ENCODE measurements around the gene CHN2. TPM values are rescaled to one million over a fixed set of nuclear protein-coding genes. Genes with fewer than 3 reads are reported as not detected.

Gene CHN2
- total RNA-seq, 1 experiment from 2014 or later = 2.1 TPM

- ChIA-PET POLR2A (no interaction called here), CTCF (interaction anchor here (0.5 to 2.5 kb wide), 28 partner anchors 8 to 268 kb away, joined by 3 to 15 read pairs (median 4); no protein-coding TSS in a partner anchor), RAD21 (ENCODE audit: low non-redundant PET in 1 of 2, low total read pairs in 2 of 2, uncharacterized antibody in 2 of 2, unreplicated experiment in 2 of 2) (interaction anchor here (0.7 to 1.2 kb wide), 4 partner anchors 51 to 219 kb away, joined by 3 to 5 read pairs (median 4); no protein-coding TSS in a partner anchor)
- intact Hi-C loops (cut with micrococcal nuclease) = loop anchor here (1.0 to 10.0 kb wide), 3 partner anchors 155 to 267 kb away; no protein-coding TSS in a partner anchor
- no peak overlapping the region for H3K9ac ChIP-seq (ENCODE audit: low read length)
- BruUV-seq (replicated peaks) = no TSS peak
- H3K9me2 ChIP-seq (ENCODE audit: insufficient read depth) = no peaks in the 10 kb centered on the region
- ATAC-seq = peak; percentile 95
- no peaks in the 10 kb centered on the region for H3K79me2 ChIP-seq (ENCODE audit: insufficient read depth, low read length)
- H3K4me1 ChIP-seq (ENCODE audit: control insufficient read depth in 1 of 2, insufficient read depth in 2 of 2, low read length in 2 of 2) = peaks cover 0 to 9% of the 10 kb centered on the region in 2 experiments; a peak in 2 of 4 replicates
- peak overlapping the region; percentile 51 for H3K4me2 ChIP-seq (ENCODE audit: low read length)
- H4K20me1 ChIP-seq (ENCODE audit: insufficient read depth) = no peaks in the 10 kb centered on the region
- H3K9me3 ChIP-seq (ENCODE audit: control insufficient read depth in 1 of 2, insufficient read depth in 1 of 2, low read depth in 1 of 2, low read length in 2 of 2) = no peaks in the 10 kb centered on the region
- no peaks in the 10 kb centered on the region for H3K27me3 ChIP-seq (ENCODE audit: insufficient read depth, low read length)
- H2AFZ ChIP-seq (ENCODE audit: low read depth, low read length, poor library complexity, severe bottlenecking) = peak overlapping the region; percentile 68
- no peak overlapping the region for H3K4me3 ChIP-seq (replicated peaks in 1 of 2; ENCODE audit: low read depth in 1 of 2, low read length in 2 of 2)
- DNase-seq (ENCODE audit: low read depth, low spot score) = peak; percentile 45
- H3K27ac ChIP-seq (ENCODE audit: low read depth, low read length) = no peak overlapping the region
- H3K36me3 ChIP-seq (ENCODE audit: control insufficient read depth in 1 of 2, insufficient read depth in 2 of 2, low read length in 2 of 2) = no peaks in the 10 kb centered on the region
- TF ChIP-seq FOSL1 (IDR thresholded peaks at IDR 0.05; ENCODE audit: low read depth) (no peak), POLR2A (IDR thresholded peaks at IDR 0.05; ENCODE audit: borderline replicate concordance, extremely low read depth, insufficient read depth, insufficient read length) (no peak), REST (IDR thresholded peaks at IDR 0.05; ENCODE audit: low read depth) (no peak), POLR2AphosphoS5 (IDR thresholded peaks at IDR 0.05; ENCODE audit: low read depth, low read length) (no peak), ATF3 (IDR thresholded peaks at IDR 0.05) (no peak), CTCF (IDR thresholded peaks at IDR 0.05 in 2 of 3, conservative IDR thresholded peaks at IDR 0.05 in 1 of 3; ENCODE audit: borderline replicate concordance in 1 of 3, insufficient read depth in 1 of 3, low read depth in 2 of 3, low read length in 2 of 3) (peak; percentile 57 to 90 (median 78); a peak in 5 of 6 replicates), ZNF274 (IDR thresholded peaks at IDR 0.05; ENCODE audit: low read depth, low read length) (no peak), CBX3 (IDR thresholded peaks at IDR 0.05; ENCODE audit: low read depth) (no peak), SIN3A (IDR thresholded peaks at IDR 0.05; ENCODE audit: low read depth) (no peak), ELF1 (IDR thresholded peaks at IDR 0.05; ENCODE audit: borderline replicate concordance, low read depth) (no peak), CEBPB (IDR thresholded peaks at IDR 0.05; ENCODE audit: low read depth) (no peak), SP1 (IDR thresholded peaks at IDR 0.05; ENCODE audit: low read depth) (no peak), EZH2 (IDR thresholded peaks at IDR 0.05) (no peak), RAD21 (IDR thresholded peaks at IDR 0.05; ENCODE audit: low read depth) (peak; percentile 72), EZH2phosphoT487 (IDR thresholded peaks at IDR 0.05; ENCODE audit: borderline replicate concordance) (no peak), JUND (IDR thresholded peaks at IDR 0.05) (no peak), MAX (IDR thresholded peaks at IDR 0.05) (no peak), EGR1 (IDR thresholded peaks at IDR 0.05; ENCODE audit: low read depth) (no peak), SRF (IDR thresholded peaks at IDR 0.05; ENCODE audit: low read depth) (no peak), ZBTB33 (IDR thresholded peaks at IDR 0.05; ENCODE audit: extremely low read depth, insufficient replicate concordance, low read length) (no peak), YY1 (IDR thresholded peaks at IDR 0.05; ENCODE audit: extremely low read depth, insufficient replicate concordance, low read depth, low read length) (no peak), ZFX (IDR thresholded peaks at IDR 0.05) (no peak)
Measured at GRCh38 chr7:29189743-29190201, 4.8 kb upstream of the CHN2 start.

Measured in HCT116 (cell line).